HG02588 (cell line): ENCODE results near the gene NDUFA11.

Source experiments
- ATAC-seq: cut with Tn5 transposase; IDR thresholded peaks from one replicate; pipeline ENCODE4 v1.9.1; 2021; ENCODE audit warnings: mild to moderate bottlenecking, moderate library complexity; ENCODE audit not compliant: unreplicated experiment

The NDUFA11 gene

DNA sequence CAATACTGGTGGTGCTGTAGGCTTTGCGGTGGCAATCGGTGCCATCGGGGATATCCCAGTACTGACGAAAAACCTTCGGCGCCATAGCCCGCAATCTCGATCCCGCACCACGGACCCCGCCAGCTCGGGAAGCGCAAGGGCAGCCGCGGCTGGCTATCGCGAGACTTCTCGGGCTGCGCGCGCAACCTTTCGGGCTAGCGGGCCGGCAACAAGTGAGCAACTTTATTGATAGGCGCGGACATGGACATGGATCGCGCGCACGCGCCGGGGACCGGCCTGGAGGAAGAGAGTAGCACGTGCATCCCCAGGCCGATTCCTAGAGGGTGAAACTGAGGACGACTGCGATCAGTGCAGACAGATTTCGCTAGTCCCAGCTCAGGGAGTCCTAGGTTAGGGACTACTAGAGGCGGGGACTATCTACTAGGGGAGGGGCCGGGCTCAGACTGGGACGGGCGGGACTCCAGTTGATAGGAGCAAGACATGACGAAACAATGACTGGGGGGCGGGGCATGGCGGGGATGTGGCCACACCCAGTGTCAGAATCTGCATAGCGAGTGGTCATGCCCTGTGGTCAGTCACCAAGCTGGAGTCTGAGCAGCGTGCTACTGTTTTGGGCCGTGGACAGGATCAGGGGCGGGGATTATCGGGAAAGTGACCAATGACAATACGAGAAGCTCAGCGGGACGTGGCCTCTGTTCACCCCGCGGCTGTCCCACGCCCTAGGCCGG lies at the start of gene NDUFA11:
Gene NDUFA11 (minus strand): TSS at position 167 of the 728 bp plus-strand sequence. CDS start 82 bp downstream, at position 85.
- peak; percentile 32 for ATAC-seq

DNA sequence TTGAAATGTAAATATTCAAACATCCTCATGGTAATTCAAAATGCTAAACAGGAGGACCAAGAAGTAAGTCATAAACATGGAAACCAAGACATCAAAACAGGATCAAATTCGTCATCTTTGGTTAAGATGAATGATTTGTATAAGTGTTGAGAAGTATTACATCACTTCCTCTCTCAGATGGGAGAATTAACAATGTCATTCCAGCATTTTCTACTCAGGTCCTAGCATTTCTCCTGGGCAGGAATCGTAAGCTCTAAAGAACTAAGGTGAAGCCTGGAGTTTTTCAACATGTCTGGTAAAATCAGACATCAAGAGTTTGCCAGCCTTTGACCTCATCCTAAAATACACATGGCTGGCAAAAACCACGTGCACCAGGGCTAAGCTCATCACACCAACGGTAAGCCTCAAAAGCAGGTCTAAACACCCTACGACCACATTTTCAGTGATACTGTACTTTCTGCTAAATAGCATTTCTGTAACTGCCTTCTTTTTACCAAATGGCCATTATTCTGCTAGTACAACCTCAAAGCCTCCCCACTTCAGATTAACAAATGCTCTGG lies 49.5 kb upstream of the NDUFA11 start:
- ATAC-seq: no peak

DNA sequence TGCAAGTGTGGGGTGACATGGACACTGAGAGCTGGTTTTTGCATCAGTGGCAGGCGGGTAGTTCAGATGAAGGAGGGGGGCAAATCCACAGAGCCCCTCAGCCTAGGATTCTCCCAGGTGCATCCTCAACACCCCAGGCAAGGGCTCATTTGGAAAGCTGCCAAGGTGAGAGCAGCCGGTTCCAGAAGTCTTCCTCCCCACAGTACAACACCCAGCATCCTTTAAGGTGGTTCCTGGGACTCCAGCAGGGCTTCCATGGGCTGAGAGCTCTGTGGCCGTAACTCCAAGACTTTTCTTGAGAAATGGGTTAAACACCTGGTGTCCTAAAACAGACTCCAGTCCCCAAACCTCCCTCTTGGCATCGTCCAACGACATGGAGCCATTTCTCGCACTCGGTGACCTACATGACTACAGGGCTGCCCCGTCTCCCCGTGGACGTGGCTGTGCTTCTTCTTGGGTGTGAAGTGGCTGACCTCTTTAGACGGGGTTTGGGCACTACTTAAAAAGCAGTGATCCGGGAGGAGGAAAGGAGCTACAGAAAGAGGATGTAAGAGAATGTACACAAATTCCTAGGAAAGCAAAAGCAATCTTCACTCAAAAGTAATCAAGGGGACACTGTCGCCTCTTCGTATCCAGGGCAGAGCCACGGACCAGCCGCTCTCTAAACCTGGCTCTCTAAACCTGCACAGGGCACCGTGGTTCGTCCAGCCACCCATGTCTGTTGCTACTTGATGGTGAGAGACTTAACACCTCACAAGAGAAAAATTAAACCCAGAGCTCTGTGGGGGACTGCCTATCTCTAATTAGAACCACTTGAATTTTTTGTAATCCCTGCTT lies 48.8 kb upstream of the NDUFA11 start:
- ATAC-seq: no peak

DNA sequence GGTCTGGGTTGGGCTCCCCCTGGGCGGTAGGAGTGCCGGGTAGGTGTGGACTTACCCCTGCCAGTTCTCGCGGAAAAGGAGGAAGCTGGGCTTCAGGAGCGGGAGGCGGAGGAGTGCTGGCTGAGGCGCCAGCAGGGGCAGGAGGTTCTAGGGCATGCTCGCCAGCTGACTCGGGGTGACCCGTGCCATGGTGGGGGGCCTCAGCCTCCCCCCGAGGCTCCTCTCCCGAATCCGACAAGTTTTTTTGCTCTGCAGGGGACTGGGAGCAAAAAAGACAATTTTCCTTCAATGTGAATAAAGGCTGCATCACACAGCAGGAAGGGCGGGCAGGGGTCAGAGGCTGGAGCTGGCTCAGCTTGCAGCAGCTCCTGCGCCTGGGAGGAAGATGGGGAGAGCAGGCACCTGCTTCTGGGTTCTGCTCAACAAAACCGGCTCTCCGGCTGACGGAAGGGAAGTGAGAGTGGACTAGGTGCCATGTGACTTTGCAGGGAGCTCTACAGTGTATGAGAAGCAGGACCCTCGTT lies 47.8 kb upstream of the NDUFA11 start:
- ATAC-seq: no peak

DNA sequence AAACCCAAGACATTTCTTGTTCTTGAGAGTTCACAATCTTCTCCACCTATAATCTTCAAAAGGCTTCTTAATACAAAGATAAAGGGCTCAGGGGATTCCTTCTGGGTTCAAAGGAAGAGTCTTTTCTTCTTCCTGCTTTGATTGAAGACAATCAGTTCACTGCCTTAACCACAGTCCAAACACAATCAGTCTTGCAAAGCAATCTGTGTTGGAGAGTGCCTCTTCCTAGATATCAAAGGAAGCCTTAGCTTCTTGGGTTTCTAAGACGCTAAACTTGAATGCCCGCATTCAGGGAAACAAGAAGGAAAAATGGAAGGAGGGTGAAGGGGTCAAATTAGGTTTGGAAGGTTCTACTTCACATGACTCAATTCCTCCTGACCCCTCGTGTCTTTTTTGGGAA lies 47.2 kb upstream of the NDUFA11 start:
- ATAC-seq: no peak

DNA sequence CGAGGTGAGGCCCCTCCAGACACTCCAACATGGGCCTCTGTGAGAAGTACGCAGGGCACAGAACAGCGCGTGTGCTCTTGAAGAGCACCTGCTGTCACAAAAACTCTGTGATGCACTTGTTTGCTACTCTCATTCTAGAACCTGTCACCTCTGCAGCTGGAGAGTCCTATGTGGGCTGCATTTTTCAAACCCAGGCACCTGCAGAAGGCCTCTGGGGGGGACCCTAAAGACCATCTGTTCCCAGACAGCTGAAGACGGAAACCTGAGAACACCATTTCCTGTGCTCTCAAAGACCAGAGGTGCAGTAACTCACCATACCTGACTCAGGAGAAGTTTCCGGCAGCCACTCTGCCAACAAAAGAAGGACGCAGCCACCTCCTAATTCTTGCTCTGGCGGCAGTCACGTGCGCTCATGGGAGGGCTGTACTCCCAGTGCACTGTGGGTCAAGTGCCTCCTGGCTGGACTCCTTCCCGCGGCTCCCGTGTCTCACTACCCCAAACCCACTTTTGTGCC lies 46.3 kb upstream of the NDUFA11 start:
- ATAC-seq: no peak

DNA sequence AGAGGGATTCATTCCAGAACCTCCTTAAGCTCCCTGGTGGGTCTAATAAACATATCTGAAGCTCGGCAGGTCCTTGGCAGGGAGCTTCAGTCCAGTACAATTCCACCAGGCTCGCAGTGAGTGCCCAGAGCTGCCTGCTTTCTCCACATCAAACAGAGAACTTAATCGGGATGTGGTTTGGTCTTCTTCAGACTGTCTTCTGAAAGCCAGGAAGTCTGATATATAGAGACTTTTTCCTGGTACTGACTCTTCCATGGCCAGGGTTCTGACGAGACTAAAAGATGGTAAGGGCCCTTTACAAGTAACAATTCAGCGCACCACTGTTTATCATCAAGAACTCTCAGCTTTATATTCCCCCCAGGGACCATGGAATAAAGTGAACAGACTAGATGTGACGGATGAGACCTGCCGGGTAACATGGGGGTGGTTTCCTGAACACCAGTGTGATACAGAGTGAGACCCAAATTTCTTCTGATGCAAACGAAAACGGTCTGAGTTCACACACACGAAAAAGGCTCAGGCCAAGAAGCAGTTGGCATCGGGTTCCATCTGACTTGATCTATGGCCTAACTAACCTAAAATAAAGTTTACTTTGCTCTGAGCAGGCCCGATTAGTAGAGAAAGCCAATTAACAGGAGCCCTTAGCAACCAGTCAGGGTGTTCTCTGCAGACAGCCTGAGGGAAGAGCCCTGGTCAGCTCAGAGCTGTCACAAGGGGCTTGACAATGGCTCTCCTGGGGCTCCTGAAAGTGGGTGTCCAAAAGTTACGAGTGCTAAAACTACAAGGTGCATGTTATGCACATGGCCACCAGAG lies 45.4 kb upstream of the NDUFA11 start:
- ATAC-seq: no peak

DNA sequence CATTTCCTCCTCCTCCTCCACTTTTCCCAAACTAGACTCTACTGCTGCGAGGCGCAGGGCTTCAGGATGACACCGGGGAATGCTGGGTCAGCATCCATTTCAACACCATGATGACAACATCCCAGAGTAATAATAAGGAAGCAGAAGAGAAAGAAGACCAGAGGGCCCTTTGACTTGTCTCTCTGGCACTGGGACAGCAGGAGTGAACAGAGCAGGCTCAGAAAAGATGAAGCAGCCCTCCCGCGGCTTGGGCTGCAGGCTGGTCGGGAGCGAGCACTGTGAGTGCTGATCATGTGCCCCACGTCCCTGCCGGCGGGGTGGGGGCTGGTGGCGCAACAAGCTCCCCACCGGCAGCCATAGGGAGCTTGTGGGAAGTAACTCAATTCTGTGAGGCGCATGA lies 43.8 kb upstream of the NDUFA11 start:
- no peak for ATAC-seq

DNA sequence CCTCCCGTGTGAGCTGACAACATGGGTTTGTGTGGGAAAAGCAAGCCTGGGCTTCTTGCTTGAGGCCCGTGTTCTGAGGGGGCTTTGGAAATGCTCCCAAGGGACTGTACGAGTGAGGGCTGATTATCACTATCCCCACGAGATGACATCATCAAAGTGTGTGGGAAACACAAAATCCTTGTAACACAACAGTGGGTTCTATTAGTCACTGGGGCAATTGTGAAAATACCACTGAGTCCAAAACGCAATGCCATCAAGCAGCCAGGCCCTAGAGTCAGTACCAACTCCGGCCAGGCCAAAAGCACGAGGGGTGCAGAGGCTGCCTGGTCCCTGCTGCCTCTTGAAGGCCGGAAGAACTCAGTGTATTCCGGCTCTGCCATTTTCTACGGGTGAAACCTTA lies 40.0 kb upstream of the NDUFA11 start:
- ATAC-seq: no peak

DNA sequence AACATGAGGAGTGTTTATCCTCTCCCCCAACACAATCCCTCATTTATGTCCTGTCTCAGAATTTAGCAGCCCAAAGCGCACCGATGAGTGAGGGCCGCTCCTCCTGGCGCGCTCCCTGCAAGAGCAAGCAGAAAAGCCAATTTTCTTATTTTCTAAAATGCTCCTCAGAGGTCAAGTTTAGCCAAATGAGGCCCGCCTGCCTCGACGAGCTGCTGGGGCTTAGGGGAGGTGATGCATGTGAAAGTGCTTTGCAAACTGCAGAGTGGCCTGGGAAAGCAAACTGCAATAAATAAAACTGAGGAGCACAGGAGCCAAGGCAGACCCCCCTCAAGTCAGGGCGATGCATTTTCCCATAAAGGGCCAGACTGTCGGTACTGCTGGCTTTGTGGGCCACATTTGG lies 39.5 kb upstream of the NDUFA11 start:
- ATAC-seq: no peak

DNA sequence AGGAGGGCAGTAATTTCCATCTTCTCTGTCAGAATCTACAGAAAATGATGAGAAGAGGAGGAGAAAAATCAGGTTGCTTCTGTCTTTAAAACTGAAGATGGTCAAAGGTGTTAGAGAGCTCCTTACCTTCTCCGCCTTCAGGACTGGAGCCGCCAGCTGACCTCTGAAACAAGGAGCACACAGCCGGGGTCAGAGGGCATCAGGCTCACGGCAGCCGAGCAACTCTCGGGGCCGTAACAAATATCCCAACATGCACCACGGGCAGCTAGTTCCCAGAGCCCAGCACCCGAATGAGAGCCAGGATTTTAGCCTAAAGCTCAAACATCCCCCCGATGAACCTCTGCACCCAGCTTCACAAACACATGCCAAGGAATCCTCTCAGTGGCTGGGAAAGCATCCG lies 38.1 kb upstream of the NDUFA11 start:
- no peak for ATAC-seq

DNA sequence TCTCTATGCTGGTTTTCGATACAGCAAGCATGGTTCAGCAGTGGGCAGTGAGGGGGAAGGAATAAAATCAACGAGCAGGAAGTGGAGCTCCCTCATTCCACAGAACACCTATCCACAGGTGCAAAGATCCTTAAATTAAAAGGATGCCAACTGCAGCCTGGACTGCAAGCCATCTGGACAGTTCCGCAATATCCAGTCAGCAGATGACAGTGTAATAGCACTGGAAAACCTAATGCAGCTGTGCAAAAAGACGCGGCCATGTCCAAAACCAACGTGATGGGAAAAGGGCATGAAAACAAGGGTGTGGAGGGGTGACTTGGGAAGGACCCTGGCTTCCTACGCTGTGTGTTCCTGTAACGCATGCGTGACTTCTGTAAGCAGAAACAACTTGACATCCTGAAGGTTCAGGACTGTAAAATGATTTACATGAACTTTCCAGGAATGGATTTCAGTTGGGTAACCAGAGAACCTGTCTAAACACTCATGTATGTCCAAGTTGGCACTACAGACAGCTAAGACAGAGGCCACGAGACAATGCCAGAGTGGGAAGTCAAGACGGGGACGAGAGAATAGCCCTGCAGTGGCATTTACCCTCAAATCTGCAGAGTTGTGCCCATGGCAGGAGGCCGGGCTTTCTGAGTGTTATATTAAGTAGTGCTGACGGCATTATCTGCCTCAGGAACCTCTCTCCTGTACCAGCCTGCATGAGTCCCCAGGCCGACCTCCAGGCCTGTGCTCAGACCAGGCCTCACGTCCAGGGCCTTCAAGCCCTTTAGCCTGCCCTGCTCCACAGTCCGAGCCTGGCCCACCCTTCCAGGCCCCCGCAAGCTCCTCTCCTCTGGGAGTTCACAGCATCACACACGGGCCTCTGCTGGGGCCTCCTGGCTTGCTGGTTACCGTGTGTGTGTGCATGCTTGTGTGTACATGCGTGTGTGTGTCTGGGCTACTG lies 36.9 kb upstream of the NDUFA11 start:
- no peak for ATAC-seq

DNA sequence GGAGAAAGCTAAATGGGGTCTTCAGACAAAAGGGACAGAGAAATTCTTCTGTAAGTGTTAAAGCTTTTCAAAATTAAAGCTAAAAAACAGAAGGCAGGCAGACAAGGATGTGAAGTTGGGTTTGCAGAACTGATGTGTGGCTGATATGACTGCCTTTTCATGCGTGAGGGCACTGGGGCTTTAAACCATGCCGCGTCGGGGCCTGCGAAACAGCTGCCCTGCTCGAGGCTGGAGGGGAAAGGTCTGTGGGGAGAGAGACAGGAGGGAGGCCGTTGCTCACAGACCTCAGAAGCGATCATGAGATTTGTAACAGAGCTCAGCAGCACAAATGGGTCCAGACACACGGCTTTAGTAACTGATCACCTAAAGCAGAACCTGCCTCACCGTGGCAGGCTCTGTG lies 34.0 kb upstream of the NDUFA11 start:
- no peak for ATAC-seq

DNA sequence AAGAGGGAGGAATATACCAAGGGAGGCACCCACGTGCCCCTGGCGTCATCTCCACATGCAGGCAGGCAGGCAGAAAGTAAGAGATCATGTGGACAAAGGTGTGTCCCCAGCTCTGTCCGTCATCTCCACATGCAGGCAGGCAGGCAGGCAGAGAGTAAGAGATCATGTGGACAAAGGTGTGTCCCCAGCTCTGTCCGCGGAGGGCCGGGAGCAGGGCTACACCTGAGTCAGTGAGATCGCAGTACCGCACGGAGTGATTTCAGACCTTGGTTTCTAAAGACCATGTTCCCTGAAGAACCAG lies 32.7 kb upstream of the NDUFA11 start:
- ATAC-seq: no peak

DNA sequence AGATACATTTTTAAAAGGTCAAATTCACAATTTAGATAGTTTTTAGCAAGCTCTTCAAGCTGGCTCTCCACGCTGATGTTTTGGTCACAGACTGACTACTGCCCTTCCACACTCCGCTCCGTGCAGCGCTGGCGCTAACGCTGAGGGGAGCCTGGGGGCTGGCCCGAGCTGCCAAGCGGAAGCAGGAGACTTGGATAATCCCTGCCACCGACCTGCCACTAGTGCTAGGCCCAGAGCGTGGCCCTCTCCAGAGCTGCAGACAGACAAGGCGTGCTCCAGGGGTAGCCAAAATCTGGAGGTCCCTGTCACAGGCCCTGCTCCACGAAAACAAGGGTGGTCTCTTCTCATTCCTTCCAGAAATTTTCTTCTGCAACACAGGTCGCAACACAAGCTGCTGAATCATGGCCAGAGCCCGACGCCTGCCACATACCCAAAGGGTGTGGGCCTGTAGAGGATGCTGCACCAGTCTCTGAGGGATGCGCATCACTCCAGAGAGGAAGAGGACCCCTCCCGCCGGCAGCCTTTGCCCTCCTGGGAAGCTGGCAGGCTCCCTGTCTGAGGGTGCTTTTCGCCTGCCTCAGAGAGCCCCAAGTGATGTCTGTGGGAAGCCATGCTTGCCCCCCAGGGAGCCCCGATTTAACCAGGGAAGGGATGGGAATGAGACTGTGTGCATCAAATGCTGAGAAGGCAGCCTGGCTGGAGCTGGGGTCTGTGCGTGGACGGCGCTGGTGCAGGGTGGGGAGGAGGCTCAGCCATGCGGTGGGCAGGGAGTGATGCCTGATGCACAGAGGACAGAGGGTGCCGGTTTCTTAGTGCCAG lies 32.1 kb upstream of the NDUFA11 start:
- ATAC-seq: no peak

DNA sequence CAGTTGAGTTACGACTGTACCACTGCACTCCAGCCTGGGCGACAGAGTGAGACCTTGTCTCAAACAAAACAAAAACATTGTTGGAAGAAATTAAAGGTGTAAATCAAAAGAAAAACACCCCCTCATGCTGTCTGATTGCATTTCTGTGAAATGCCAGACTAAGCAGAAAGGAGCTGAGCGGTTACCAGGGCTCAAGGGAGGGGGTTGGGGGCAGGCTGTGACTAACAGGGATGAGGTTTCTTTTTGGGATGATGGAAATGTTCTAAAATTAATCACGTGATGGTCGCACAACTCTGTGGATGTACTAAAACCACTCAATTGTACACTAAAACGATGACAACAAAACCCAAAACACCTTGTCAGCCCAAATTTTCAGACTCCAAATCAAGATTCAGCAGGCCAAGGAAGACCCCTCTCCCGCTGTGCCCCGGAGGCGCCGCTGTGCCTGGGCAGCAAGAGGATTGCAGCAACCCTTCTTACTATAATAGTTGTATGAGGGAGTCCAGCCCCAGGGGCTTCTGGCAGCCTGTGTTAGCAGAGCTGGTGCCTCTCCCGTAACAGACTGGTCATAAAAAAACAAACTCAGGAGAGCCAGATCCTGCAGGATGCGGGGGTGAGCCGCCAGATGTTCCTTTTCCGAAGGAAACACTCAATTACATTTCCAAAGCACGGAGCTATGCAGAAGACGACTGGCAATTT lies 31.3 kb upstream of the NDUFA11 start:
- no peak for ATAC-seq

DNA sequence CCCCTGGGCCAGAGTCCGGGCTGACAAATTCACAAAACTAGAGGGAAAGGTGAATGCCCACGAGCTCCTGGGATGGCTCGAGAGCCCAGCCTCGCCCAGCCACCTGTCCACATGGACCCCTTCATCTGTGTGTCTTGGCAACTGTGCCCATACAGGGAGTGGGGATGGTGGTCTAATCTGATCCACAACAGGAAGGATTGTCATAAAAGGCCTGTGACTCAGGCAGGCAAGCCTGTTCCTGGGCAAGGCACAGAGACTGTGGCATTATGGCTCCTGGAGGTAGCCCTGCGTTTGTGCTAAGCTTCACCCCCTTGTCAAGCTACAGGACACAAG lies 30.4 kb upstream of the NDUFA11 start:
- ATAC-seq: no peak

DNA sequence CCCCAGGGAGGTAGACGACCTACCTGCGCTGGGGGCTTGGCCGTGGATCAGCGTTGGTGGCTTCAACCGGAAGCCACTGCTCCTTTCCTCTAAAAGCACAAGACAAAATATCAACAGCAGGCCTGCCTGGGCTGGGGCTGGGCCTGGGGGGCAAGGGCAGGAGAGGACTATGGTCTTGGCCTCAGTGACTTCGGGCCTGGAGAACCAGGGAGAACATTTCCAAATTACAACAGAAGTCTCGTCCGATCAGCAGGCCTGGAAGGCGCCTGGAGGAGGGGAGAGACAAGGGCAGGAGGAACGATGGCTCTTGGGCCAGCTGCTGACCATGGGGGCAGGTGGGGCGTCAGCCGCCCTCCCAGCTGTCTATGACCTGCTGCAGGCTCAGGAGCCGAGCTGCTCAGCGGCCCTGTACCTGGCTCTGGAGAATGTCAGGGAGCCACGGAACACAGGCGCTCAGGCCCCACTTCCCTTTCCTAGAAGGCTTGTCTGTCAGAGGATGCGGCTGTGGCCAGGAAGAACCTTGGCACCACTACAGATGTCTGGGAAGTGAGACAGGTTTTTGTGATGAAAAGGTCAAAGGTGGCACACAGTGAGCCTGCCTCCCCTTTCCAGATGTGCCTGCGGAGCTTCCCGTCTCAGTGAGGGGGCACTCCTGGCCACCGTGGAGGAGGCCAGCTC lies 29.9 kb upstream of the NDUFA11 start:
- no peak for ATAC-seq
